Astrocyte (in vitro differentiated cells and primary cell): Measurements from ENCODE around the gene TMEM271. TPM values are rescaled to one million over a fixed set of nuclear protein-coding genes. Genes with fewer than 3 reads are reported as not detected.

Experiments used
- DNase-seq: peaks from one replicate; pipeline ENCODE4 v3.0.0-alpha.2; 2010; ENCODE audit warnings: low read depth
- FAIRE-seq: peaks from 2 replicates; lab custom pipeline; 2011; peaks lifted over from hg19 to GRCh38; lab: Jason Lieb, UNC
- H2AFZ ChIP-seq: 2 replicates; pipeline ENCODE4 v1.6.0; 2012; ENCODE audit warnings: low read depth, low read length, inconsistent platforms
- H3K27ac ChIP-seq: 2 replicates; pipeline ENCODE4 v1.5.1; 2011; ENCODE audit warnings: low read depth, low read length, inconsistent platforms
- H3K27me3 ChIP-seq: 2 replicates; pipeline ENCODE4 v1.6.0; 2011; ENCODE audit warnings: low read length, inconsistent platforms; ENCODE audit not compliant: insufficient read depth
- H3K36me3 ChIP-seq: 2 replicates; pipeline ENCODE4 v1.5.1; 2011; ENCODE audit warnings: low read length, inconsistent platforms; ENCODE audit not compliant: insufficient read depth
- H3K4me1 ChIP-seq: 2 replicates; pipeline ENCODE4 v1.5.1; 2011; ENCODE audit warnings: low read length, inconsistent platforms; ENCODE audit not compliant: insufficient read depth
- H3K4me2 ChIP-seq: 2 replicates; pipeline ENCODE4 v1.6.0; 2012; ENCODE audit warnings: low read length, inconsistent platforms
- H3K4me3 ChIP-seq: 2 replicates; pipeline ENCODE4 v1.5.1; 2011; ENCODE audit warnings: low read depth, mild to moderate bottlenecking, low read length, inconsistent platforms; ENCODE audit not compliant: insufficient read depth
- H3K79me2 ChIP-seq: 2 replicates; pipeline ENCODE4 v1.6.0; 2012; ENCODE audit warnings: mild to moderate bottlenecking, low read length, inconsistent platforms; ENCODE audit not compliant: insufficient read depth
- H3K9ac ChIP-seq: 2 replicates; pipeline ENCODE4 v1.6.0; 2012; ENCODE audit warnings: mild to moderate bottlenecking, low read length, inconsistent platforms
- H3K9me3 ChIP-seq: 2 replicates; pipeline ENCODE4 v1.5.1; 2012; ENCODE audit warnings: low read depth, mild to moderate bottlenecking, low read length, inconsistent platforms; ENCODE audit not compliant: insufficient read depth
- H4K20me1 ChIP-seq: 2 replicates; pipeline ENCODE4 v1.6.0; 2012; ENCODE audit warnings: low read length, inconsistent platforms; ENCODE audit not compliant: insufficient read depth
- H3K27ac Mint-ChIP-seq: one replicate; pipeline ENCODE4 v1.8.0; 2021; ENCODE audit warnings: mild to moderate bottlenecking, mixed read lengths; ENCODE audit not compliant: unreplicated experiment
- H3K27me3 Mint-ChIP-seq: one replicate; pipeline ENCODE4 v1.8.0; 2021; ENCODE audit warnings: low read depth, mixed read lengths; ENCODE audit not compliant: unreplicated experiment
- H3K36me3 Mint-ChIP-seq: one replicate; pipeline ENCODE4 v1.8.0; 2021; ENCODE audit warnings: low read depth, mixed read lengths; ENCODE audit not compliant: unreplicated experiment
- H3K4me1 Mint-ChIP-seq: one replicate; pipeline ENCODE4 v1.8.0; 2021; ENCODE audit warnings: low read depth, mixed read lengths; ENCODE audit not compliant: unreplicated experiment
- H3K4me3 Mint-ChIP-seq: one replicate; pipeline ENCODE4 v1.8.0; 2021; ENCODE audit warnings: mild to moderate bottlenecking, moderate library complexity, mixed read lengths; ENCODE audit not compliant: unreplicated experiment
- H3K9me3 Mint-ChIP-seq: one replicate; pipeline ENCODE4 v1.8.0; 2021; ENCODE audit warnings: mild to moderate bottlenecking, mixed read lengths; ENCODE audit not compliant: unreplicated experiment
- EZH2 ChIP-seq: IDR thresholded peaks from 2 replicates; pipeline ENCODE4 v1.6.1; 2012; ENCODE audit warnings: mild to moderate bottlenecking, low read length, inconsistent platforms; ENCODE audit not compliant: insufficient read depth
- total RNA-seq: library from RNA; stranded (reverse); gene quantifications from 2 replicates; pipeline ENCODE4 v1.2.1, GENCODE V29; 2021
- TF ChIP-seq, protein P1 (sequence below): IDR thresholded peaks from 2 replicates; pipeline ENCODE4 v1.5.1; 2011; ENCODE audit warnings: low read depth, mild to moderate bottlenecking, inconsistent platforms, low read length, moderate library complexity; ENCODE audit not compliant: insufficient read depth

TMEM271 gene
- total RNA-seq, 1 donor from 2014 or later: 4.4 TPM

DNA sequence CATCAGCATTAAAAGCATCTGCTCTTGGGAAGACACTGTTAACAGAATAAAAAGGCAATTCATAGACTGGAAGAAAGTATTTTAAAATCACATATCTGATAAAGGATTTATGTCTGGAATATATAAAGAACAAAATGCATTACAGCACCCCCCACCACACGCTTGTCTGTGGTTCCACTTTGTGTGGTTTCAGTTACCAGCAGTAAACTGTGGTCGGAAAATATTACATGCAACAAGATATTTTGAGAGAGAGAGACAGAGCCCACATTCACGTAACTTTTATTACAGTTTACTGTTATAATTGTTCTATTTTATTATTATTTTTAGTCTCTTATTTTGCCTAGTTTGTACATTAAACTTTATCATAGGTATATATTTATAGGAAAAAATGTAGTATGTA lies 28.0 kb upstream of the TMEM271 start:
- DNase-seq (no peak), FAIRE-seq (no peak)
- no peak overlapping the region for H3K4me3 ChIP-seq
- TF ChIP-seq EZH2: no peak
- no peaks in the 10 kb centered on the region for H3K27me3 ChIP-seq
- H4K20me1 ChIP-seq: no peaks in the 10 kb centered on the region
- Mint-ChIP-seq H3K36me3 (peaks cover 3% of the 10 kb centered on the region), H3K27ac (no peak overlapping the region), H3K4me1 (peaks cover 11% of the 10 kb centered on the region), H3K27me3 (peaks cover 12% of the 10 kb centered on the region), H3K9me3 (peaks cover 3% of the 10 kb centered on the region), H3K4me3 (no peak overlapping the region)
- H3K4me2 ChIP-seq: no peak overlapping the region
- H3K36me3 ChIP-seq: no peaks in the 10 kb centered on the region
- no peak overlapping the region for H2AFZ ChIP-seq
- no peaks in the 10 kb centered on the region for H3K9me3 ChIP-seq
- H3K79me2 ChIP-seq: no peaks in the 10 kb centered on the region
- no peak overlapping the region for H3K27ac ChIP-seq
- H3K9ac ChIP-seq: no peak overlapping the region
- no peaks in the 10 kb centered on the region for H3K4me1 ChIP-seq

DNA sequence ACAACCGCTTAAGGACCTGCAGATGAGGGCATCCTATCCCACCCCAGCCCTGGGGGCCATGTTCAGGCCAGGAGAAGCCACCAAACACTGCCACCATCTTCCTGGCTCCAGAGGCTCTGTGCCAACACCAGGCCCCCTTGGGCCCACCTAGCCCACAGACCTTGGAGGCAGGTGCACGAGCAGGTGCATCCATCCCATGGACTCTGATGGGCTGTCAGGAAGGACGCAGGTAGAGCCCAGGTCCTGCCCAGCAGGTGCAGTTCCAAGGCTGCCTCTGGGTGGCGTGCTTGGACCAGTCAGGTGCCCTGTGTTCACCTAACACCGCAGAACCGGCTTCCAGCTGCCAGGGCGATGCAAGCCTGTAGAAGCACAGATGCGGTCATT lies 26.5 kb upstream of the TMEM271 start:
- no peak overlapping the region for H2AFZ ChIP-seq
- no peaks in the 10 kb centered on the region for H3K79me2 ChIP-seq
- peaks cover 24% of the 10 kb centered on the region for H3K27me3 Mint-ChIP-seq
- no peak overlapping the region for H3K9ac ChIP-seq
- H3K4me3 Mint-ChIP-seq: no peak overlapping the region
- no peaks in the 10 kb centered on the region for H3K9me3 ChIP-seq
- FAIRE-seq (no peak), DNase-seq (no peak)
- no peaks in the 10 kb centered on the region for H4K20me1 ChIP-seq
- H3K9me3 Mint-ChIP-seq: peaks cover 2% of the 10 kb centered on the region
- no peaks in the 10 kb centered on the region for H3K4me1 ChIP-seq
- no peak overlapping the region for H3K4me3 ChIP-seq
- no peaks in the 10 kb centered on the region for H3K36me3 ChIP-seq
- no peak overlapping the region for H3K27ac ChIP-seq
- TF ChIP-seq EZH2: no peak
- TF ChIP-seq, protein P1, sequence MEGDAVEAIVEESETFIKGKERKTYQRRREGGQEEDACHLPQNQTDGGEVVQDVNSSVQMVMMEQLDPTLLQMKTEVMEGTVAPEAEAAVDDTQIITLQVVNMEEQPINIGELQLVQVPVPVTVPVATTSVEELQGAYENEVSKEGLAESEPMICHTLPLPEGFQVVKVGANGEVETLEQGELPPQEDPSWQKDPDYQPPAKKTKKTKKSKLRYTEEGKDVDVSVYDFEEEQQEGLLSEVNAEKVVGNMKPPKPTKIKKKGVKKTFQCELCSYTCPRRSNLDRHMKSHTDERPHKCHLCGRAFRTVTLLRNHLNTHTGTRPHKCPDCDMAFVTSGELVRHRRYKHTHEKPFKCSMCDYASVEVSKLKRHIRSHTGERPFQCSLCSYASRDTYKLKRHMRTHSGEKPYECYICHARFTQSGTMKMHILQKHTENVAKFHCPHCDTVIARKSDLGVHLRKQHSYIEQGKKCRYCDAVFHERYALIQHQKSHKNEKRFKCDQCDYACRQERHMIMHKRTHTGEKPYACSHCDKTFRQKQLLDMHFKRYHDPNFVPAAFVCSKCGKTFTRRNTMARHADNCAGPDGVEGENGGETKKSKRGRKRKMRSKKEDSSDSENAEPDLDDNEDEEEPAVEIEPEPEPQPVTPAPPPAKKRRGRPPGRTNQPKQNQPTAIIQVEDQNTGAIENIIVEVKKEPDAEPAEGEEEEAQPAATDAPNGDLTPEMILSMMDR: no peak
- no peak overlapping the region for H3K27ac Mint-ChIP-seq
- no peaks in the 10 kb centered on the region for H3K27me3 ChIP-seq
- H3K4me2 ChIP-seq: no peak overlapping the region
- peaks cover 3% of the 10 kb centered on the region for H3K36me3 Mint-ChIP-seq
- H3K4me1 Mint-ChIP-seq: peaks cover 11% of the 10 kb centered on the region

DNA sequence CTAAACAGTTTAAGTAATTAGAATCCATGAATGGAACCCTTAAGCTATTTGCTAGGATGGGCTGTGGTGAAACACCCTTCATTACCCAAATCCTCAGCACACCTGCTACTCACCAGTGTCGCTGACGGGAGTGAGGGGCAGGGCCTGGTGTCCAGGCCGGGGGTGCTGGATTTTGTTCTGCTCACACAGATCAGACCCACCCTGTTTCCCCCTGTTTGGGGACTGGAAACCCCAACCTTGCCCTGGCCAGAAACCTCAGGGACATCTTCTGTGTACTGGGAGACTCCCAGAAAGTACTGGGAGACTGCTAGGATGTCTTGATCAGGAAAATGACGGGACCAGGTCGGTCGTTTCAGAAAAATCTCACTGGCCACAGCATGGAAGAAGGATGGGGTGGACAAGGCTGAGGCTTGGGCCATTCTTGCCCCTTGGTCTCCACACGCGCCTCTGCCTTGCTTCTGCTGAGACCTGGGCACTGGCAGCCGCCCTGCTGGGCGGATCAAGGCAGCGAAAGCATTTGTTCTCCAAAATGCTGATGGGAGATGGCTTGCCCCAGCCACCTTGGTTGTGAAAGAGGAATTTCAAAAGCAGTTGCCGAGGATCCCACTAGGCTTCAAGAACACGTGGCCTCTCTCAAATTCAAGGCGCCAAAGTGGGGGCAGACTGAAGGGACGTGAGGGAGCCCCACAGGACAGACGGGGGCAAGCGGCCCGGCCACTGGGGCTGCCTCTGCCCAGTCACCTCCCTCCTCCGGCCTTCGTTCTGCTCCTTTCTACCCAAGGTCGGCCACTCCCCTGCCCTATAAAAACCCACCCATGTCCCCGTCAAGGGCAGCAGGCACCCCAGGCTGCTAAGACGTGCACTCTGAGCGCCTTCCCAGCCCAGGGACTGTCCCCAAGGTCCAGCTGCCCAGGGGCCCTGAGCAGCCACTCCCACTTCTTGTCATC lies 25.8 kb upstream of the TMEM271 start:
- no peaks in the 10 kb centered on the region for H3K4me1 ChIP-seq
- no peak overlapping the region for H2AFZ ChIP-seq
- Mint-ChIP-seq H3K4me3 (no peak overlapping the region), H3K9me3 (peaks cover 4% of the 10 kb centered on the region), H3K27me3 (peaks cover 27% of the 10 kb centered on the region), H3K4me1 (peaks cover 11% of the 10 kb centered on the region), H3K27ac (no peak overlapping the region), H3K36me3 (peaks cover 3% of the 10 kb centered on the region)
- FAIRE-seq (no peak), DNase-seq (no peak)
- no peaks in the 10 kb centered on the region for H3K79me2 ChIP-seq
- no peaks in the 10 kb centered on the region for H4K20me1 ChIP-seq
- H3K4me3 ChIP-seq: no peak overlapping the region
- H3K9ac ChIP-seq: no peak overlapping the region
- H3K27me3 ChIP-seq: no peaks in the 10 kb centered on the region
- H3K36me3 ChIP-seq: no peaks in the 10 kb centered on the region
- no peak for TF ChIP-seq EZH2
- TF ChIP-seq, protein P1: no peak
- H3K27ac ChIP-seq: no peak overlapping the region
- no peaks in the 10 kb centered on the region for H3K9me3 ChIP-seq
- no peak overlapping the region for H3K4me2 ChIP-seq
